Measurements from ENCODE around the gene SFXN4. TPM values are rescaled to one million over a fixed set of nuclear protein-coding genes. Genes with fewer than 3 reads are reported as not detected.

The SFXN4 gene
- total and polyA plus RNA-seq, 2 of the 13 experiments (the other 11 are each of a cell fraction or from before 2014, with no cell fraction given) = 47.7 to 64.9 TPM

GRCh38 chr10:119178372-119179119, 13.0 kb upstream of the SFXN4 start, which contains the start of gene PRDX3 (continued):
- TF ChIP-seq ZNF574 (CRISPR knock-in tag; IDR thresholded peaks at IDR 0.05) = peak; percentile 57; the same call in 1 of the 2 replicates
- no peak for TF ChIP-seq PTBP1 (IDR thresholded peaks at IDR 0.05; ENCODE audit: low read depth, low read length, poor library complexity, severe bottlenecking)
- peak; percentile 48; the same call in 1 of the 2 replicates for TF ChIP-seq ERF (CRISPR knock-in tag; IDR thresholded peaks at IDR 0.05)
- peak; percentile 79 for TF ChIP-seq UBTF (CRISPR knock-in tag; IDR thresholded peaks at IDR 0.05)
- peak; percentile 90 for TF ChIP-seq ZNF687 (CRISPR knock-in tag; IDR thresholded peaks at IDR 0.05)
- peak; percentile 83 for TF ChIP-seq SALL1 (CRISPR knock-in tag; IDR thresholded peaks at IDR 0.05)
- TF ChIP-seq ETV5 (CRISPR knock-in tag; IDR thresholded peaks at IDR 0.05; ENCODE audit: borderline replicate concordance) = no peak; the same call in 1 of the 2 replicates
- 0 out of 2 replicates have a peak, but pooled peaks have one; percentile 30 for TF ChIP-seq ZNF784 (CRISPR knock-in tag; IDR thresholded peaks at IDR 0.05; ENCODE audit: borderline replicate concordance)
- TF ChIP-seq CSRNP2 (CRISPR knock-in tag; conservative IDR thresholded peaks at IDR 0.05; ENCODE audit: low read depth) = no peak
- TF ChIP-seq RBM39 (IDR thresholded peaks at IDR 0.05; ENCODE audit: low read depth, low read length, poor library complexity, severe bottlenecking) = peak; percentile 42
- TF ChIP-seq SALL2 (CRISPR knock-in tag; IDR thresholded peaks at IDR 0.05) = 0 out of 2 replicates have a peak, but pooled peaks have one; percentile 39
- no peak for TF ChIP-seq ZNF709 (CRISPR knock-in tag; IDR thresholded peaks at IDR 0.05)
- no peak for TF ChIP-seq ZNF383 (CRISPR knock-in tag; IDR thresholded peaks at IDR 0.05; ENCODE audit: borderline replicate concordance)
- TF ChIP-seq ZSCAN22 (CRISPR knock-in tag; IDR thresholded peaks at IDR 0.05) = no peak
